ENCODE data around the gene SLIT3. TPM values are rescaled to one million over a fixed set of nuclear protein-coding genes. Genes with fewer than 3 reads are reported as not detected.

Gene SLIT3
- total RNA-seq, 1 donor from 2014 or later, result 52.8 TPM

GRCh38 chr5:169331292-169331852 lies 30.4 kb upstream of the SLIT3 start:
- intact Hi-C loops (cut with DNase I), result no loop called here
- no peaks in the 10 kb centered on the region for H3K9me3 ChIP-seq
- no peak overlapping the region for H3K27ac ChIP-seq
- H3K36me3 ChIP-seq, result no peaks in the 10 kb centered on the region
- no peak for TF ChIP-seq POLR2A (IDR thresholded peaks at IDR 0.05)
- no peak for TF ChIP-seq CTCF (IDR thresholded peaks at IDR 0.05)
- no peak for TF ChIP-seq POLR2AphosphoS5 (IDR thresholded peaks at IDR 0.05; ENCODE audit: insufficient read depth in 1 of 2, low read depth in 1 of 2)
- no peaks in the 10 kb centered on the region for H3K27me3 ChIP-seq
- DNase-seq (ENCODE audit: extremely low spot score in 2 of 2), result no peak
- H3K4me3 ChIP-seq, result no peak overlapping the region
- H3K4me1 ChIP-seq, result no peaks in the 10 kb centered on the region

GRCh38 chr5:169328401-169328800 lies 27.5 kb upstream of the SLIT3 start:
- Histone ChIP-seq H3K27ac (no peak overlapping the region), H3K9me3 (no peaks in the 10 kb centered on the region), H3K4me1 (no peaks in the 10 kb centered on the region), H3K4me3 (no peak overlapping the region), H3K27me3 (no peaks in the 10 kb centered on the region), H3K36me3 (no peaks in the 10 kb centered on the region)
- no peak for TF ChIP-seq POLR2AphosphoS5 (IDR thresholded peaks at IDR 0.05; ENCODE audit: insufficient read depth in 1 of 2, low read depth in 1 of 2)
- TF ChIP-seq CTCF (IDR thresholded peaks at IDR 0.05), result no peak
- TF ChIP-seq POLR2A (IDR thresholded peaks at IDR 0.05), result no peak
- intact Hi-C loops (cut with DNase I), result no loop called here
- no peak for DNase-seq (ENCODE audit: extremely low spot score in 2 of 2)

GRCh38 chr5:169325273-169325672 lies 24.3 kb upstream of the SLIT3 start:
- intact Hi-C loops (cut with DNase I), result no loop called here

GRCh38 chr5:169318556-169318955 lies 17.6 kb upstream of the SLIT3 start:
- no peak for DNase-seq (ENCODE audit: extremely low spot score in 2 of 2)
- H3K4me3 ChIP-seq, result no peak overlapping the region
- no peaks in the 10 kb centered on the region for H3K9me3 ChIP-seq
- intact Hi-C loops (cut with DNase I), result no loop called here
- no peak overlapping the region for H3K27ac ChIP-seq
- TF ChIP-seq POLR2AphosphoS5 (IDR thresholded peaks at IDR 0.05; ENCODE audit: insufficient read depth in 1 of 2, low read depth in 1 of 2) (no peak), CTCF (IDR thresholded peaks at IDR 0.05) (no peak), POLR2A (IDR thresholded peaks at IDR 0.05) (no peak)
- no peaks in the 10 kb centered on the region for H3K4me1 ChIP-seq
- no peaks in the 10 kb centered on the region for H3K36me3 ChIP-seq
- no peaks in the 10 kb centered on the region for H3K27me3 ChIP-seq

More at GRCh38 chr5:169325273-169325672, 24.3 kb upstream of the SLIT3 start:
- H3K9me3 ChIP-seq, result no peaks in the 10 kb centered on the region
- DNase-seq (ENCODE audit: extremely low spot score in 2 of 2), result no peak
- H3K27ac ChIP-seq, result no peak overlapping the region
- no peak overlapping the region for H3K4me3 ChIP-seq
- H3K36me3 ChIP-seq, result no peaks in the 10 kb centered on the region
- H3K4me1 ChIP-seq, result no peaks in the 10 kb centered on the region
- no peaks in the 10 kb centered on the region for H3K27me3 ChIP-seq
- TF ChIP-seq CTCF (IDR thresholded peaks at IDR 0.05), result no peak
- no peak for TF ChIP-seq POLR2AphosphoS5 (IDR thresholded peaks at IDR 0.05; ENCODE audit: insufficient read depth in 1 of 2, low read depth in 1 of 2)
- no peak for TF ChIP-seq POLR2A (IDR thresholded peaks at IDR 0.05)

GRCh38 chr5:169307646-169308045 lies 6.7 kb upstream of the SLIT3 start:
- H3K27ac ChIP-seq, result no peak overlapping the region
- no peak overlapping the region for H3K4me3 ChIP-seq
- H3K27me3 ChIP-seq, result no peaks in the 10 kb centered on the region
- H3K36me3 ChIP-seq, result no peaks in the 10 kb centered on the region
- peaks cover 4% of the 10 kb centered on the region for H3K4me1 ChIP-seq
- TF ChIP-seq CTCF (IDR thresholded peaks at IDR 0.05), result no peak
- H3K9me3 ChIP-seq, result no peaks in the 10 kb centered on the region
- intact Hi-C loops (cut with DNase I), result no loop called here
- DNase-seq (ENCODE audit: extremely low spot score in 2 of 2), result no peak
